ENCODE data around the gene EIPR1.

Gene EIPR1

DNA sequence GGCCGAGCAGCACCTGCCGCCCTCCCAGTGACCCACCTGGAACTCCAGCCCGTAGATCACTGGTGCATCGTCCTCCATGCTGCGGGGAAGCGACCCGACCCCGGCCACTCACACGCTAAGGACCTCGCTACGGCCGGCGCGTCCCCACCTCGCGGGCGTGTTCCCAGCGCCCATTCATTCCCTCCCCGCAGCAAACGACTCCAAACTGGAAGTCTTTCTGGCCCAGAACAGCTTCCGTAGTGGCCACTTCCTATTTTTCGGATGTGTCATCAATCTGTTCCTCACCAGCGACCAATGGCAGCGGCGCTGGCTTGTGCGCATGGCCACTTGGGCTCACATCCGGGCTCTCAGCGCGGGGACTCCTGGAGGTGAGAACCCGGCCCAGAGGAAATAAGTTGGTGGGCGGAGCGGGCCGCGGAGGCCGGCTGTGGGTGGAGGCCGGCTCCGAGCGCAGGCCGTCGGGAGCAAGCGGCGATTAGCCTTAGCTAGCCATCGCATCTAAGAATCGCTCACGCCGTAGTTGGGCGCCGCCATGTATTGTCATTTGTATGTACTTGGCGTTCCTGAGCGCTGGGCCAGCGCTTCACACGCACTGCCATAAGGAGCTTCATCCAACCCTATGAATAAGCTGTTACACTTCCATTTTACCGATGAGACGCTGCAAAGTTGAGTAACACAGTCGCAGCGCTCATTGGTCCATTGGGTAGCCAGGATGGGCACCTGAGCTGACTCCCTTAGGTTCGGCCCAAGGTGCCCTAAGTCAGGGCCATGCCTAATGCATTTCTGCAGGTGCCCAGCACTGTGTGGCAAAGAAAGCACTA lies at the start of gene EIPR1:
TSS of gene EIPR1 (minus strand) at position 207 of the 821 bp plus-strand sequence. CDS start at position 78, 129 bp downstream.
- POLR2A ChIA-PET: no interaction called here
- TF ChIP-seq, protein P1, sequence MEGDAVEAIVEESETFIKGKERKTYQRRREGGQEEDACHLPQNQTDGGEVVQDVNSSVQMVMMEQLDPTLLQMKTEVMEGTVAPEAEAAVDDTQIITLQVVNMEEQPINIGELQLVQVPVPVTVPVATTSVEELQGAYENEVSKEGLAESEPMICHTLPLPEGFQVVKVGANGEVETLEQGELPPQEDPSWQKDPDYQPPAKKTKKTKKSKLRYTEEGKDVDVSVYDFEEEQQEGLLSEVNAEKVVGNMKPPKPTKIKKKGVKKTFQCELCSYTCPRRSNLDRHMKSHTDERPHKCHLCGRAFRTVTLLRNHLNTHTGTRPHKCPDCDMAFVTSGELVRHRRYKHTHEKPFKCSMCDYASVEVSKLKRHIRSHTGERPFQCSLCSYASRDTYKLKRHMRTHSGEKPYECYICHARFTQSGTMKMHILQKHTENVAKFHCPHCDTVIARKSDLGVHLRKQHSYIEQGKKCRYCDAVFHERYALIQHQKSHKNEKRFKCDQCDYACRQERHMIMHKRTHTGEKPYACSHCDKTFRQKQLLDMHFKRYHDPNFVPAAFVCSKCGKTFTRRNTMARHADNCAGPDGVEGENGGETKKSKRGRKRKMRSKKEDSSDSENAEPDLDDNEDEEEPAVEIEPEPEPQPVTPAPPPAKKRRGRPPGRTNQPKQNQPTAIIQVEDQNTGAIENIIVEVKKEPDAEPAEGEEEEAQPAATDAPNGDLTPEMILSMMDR (IDR thresholded peaks at IDR 0.05; ENCODE audit: control extremely low read depth, extremely low read depth, low read depth, missing control alignments): no peak
- CTCF ChIA-PET: interaction anchor here (0.7 to 1.5 kb wide), 3 partner anchors 20 to 47 kb away, joined by 3 to 5 read pairs (median 4); no protein-coding TSS in a partner anchor
- peak; percentile 96 for DNase-seq (ENCODE audit: extremely low spot score)

DNA sequence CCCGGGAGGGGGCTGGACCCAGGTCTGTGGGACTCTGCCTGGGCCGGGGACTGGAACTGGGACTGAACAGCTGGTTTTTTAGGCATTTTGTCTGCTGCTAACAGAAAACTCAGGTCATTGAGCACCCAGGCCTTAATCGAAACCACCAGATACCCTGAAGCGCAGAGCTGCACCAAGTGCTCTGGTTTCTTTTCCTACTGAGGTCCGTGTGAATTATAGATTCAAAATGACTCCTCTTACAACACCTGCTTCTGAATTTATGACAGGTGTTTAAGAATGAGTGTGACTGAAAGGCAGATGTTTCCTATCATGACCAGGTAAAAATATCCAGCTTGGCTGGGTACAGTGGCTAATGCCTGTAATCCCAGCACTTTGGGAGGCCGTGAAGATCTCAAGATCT lies 49.7 kb upstream of the EIPR1 start:
- POLR2A ChIA-PET: no interaction called here
- CTCF ChIA-PET: interaction anchor here (8.1 to 10.9 kb wide), 2 partner anchors 14 to 36 kb away, joined by 84 to 103 read pairs; no protein-coding TSS in a partner anchor
- TF ChIP-seq, protein P1 (IDR thresholded peaks at IDR 0.05; ENCODE audit: control extremely low read depth, extremely low read depth, low read depth, missing control alignments): no peak
- no peak for DNase-seq (ENCODE audit: extremely low spot score)

DNA sequence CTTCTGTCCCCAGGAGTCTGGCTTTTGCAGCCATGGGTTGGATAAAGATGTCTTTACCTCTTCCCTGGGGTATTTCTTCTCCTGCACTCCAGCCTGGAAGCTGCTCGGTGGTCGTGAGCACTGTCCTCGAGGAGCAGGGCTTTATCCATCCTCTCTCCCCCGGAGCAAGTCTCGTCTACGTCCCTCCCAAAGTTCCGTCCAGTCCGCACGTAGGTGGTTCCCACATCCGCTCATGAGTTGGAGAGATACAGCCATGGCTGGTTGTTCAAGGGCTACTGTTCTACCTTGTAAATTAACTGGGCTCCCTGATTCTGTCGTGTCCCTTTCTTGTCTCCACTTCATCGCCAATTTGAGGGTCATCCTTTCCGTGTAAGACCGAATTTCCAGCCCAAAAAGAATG lies 49.0 kb upstream of the EIPR1 start:
- TF ChIP-seq, protein P1 (IDR thresholded peaks at IDR 0.05; ENCODE audit: control extremely low read depth, extremely low read depth, low read depth, missing control alignments): no peak
- DNase-seq (ENCODE audit: extremely low spot score): no peak
- CTCF ChIA-PET: interaction anchor here (8.1 to 10.9 kb wide), 2 partner anchors 15 to 36 kb away, joined by 84 to 103 read pairs; no protein-coding TSS in a partner anchor
- POLR2A ChIA-PET: no interaction called here

DNA sequence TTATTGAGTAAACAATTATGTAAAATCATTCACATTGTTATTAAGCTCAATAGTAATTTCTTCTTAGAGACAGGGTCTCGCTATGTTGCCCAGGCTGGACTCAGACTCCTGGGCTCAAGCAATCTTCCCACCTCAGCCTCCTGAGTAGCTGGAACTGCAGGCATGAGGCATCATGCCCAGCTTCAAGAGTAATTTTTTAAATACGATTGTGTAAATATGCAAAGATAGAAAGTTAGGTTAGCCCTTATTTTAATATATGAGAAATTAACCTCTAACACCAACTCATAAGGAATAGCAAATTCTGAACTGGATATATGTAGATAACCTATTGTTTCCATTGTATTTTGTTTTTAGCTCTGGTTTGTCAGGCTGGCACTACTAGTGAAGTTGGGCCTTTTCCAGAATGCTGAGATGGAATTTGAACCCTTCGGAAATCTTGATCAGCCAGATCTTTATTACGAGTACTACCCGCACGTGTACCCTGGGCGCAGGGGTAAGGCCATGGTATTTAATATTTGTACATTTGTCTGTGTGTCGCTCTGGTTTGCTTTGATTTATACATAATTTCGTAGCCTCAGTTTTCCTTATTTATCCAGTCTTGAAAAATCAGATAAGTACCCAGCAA lies 46.7 kb upstream of the EIPR1 start:
- DNase-seq (ENCODE audit: extremely low spot score): no peak
- TF ChIP-seq, protein P1 (IDR thresholded peaks at IDR 0.05; ENCODE audit: control extremely low read depth, extremely low read depth, low read depth, missing control alignments): no peak
- ChIA-PET CTCF (interaction anchor here (0.9 to 10.9 kb wide), 27 partner anchors 9 to 522 kb away, joined by 3 to 103 read pairs (median 6); partner anchors contain the start of genes EIPR1 and RNASEH1), POLR2A (no interaction called here)

DNA sequence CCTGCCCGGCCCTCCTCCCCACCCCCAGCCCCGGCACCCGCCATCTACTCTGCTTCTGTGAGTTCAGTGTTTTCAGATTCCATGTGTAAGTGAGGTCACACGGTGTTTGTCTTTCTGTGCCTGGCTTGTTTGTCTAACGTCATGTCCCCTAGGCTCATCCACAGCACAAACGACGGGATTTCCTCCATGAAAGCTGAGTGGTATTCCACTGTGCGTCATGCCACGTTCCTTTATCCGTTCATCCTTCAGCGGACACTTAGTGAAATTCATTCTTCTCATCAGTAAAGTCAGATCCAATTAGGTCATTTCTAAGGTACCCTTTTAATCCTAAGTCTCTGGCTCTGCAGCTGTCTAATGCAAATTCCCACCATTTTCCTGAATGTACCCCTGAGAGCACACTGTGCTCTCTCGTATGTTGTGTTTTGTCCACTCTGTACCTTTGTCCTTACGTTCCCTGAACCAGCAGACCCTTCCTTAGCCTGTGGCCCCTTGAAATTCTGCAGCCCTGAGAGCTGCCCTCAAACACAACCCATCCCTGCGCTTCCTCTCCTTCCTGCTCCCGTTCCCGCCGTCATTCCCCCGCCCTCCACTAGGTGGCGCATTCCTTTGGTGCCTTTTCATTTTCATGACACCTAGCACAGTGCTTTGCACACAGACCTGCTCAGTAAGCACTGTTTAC lies 46.0 kb upstream of the EIPR1 start:
- POLR2A ChIA-PET: no interaction called here
- DNase-seq (ENCODE audit: extremely low spot score): peak; percentile 69
- TF ChIP-seq, protein P1 (IDR thresholded peaks at IDR 0.05; ENCODE audit: control extremely low read depth, extremely low read depth, low read depth, missing control alignments): peak; percentile 80
- CTCF ChIA-PET: interaction anchor here (0.7 to 10.9 kb wide), 35 partner anchors 8 to 521 kb away, joined by 3 to 103 read pairs (median 4); partner anchors contain the start of genes ALLC, EIPR1 and RNASEH1
